Measurements from ENCODE around the gene AGAP1. TPM values are rescaled to one million over a fixed set of nuclear protein-coding genes. Genes with fewer than 3 reads are reported as not detected.

The AGAP1 gene
- total and polyA plus RNA-seq, 4 donors: 2.0 to 8.5 (median 5.4) TPM

DNA sequence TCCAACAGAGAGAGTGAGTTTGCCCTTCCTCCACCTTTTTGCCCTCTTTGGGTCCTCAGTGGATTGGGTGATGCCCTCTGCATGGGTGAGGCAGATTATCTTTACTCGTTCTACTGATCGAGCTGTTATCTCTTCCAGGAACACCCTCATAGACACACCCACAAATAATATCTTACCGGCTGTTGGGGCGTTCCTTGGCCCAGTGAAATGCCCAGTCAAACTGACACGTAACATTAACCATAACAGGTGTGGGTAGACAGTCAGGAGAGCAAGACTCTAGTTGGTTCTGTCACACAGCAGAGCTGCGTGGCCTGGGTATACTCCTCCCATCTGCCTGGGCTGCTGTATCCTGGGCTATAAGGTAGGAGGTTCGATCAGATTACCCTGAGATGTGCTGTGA lies 144.1 kb downstream of the AGAP1 start:
- H3K36me3 ChIP-seq (ENCODE audit: control insufficient read depth in 4 of 4, insufficient read depth in 3 of 4, low read depth in 1 of 4, low read length in 3 of 4): no peaks in the 10 kb centered on the region
- no peak overlapping the region for H3K9ac ChIP-seq (ENCODE audit: low read depth in 1 of 2, low read length in 2 of 2)
- H3K27me3 ChIP-seq (ENCODE audit: control insufficient read depth in 4 of 4, insufficient read depth in 4 of 4, low read length in 3 of 4): no peaks in the 10 kb centered on the region
- H3K27ac ChIP-seq (ENCODE audit: low read depth in 1 of 2, low read length in 2 of 2): no peak overlapping the region
- no peak for TF ChIP-seq JUND (IDR thresholded peaks at IDR 0.05)
- no peak for TF ChIP-seq FOXA2 (IDR thresholded peaks at IDR 0.05)
- no peak for TF ChIP-seq TAF1 (conservative IDR thresholded peaks at IDR 0.05)
- no peak for TF ChIP-seq NR2F2 (IDR thresholded peaks at IDR 0.05)
- no peak for TF ChIP-seq RAD21 (IDR thresholded peaks at IDR 0.05)
- no peak for TF ChIP-seq RXRA (IDR thresholded peaks at IDR 0.05)
- no peak for TF ChIP-seq GABPA (IDR thresholded peaks at IDR 0.05 in 1 of 2, conservative IDR thresholded peaks at IDR 0.05 in 1 of 2)
- TF ChIP-seq, protein P1, sequence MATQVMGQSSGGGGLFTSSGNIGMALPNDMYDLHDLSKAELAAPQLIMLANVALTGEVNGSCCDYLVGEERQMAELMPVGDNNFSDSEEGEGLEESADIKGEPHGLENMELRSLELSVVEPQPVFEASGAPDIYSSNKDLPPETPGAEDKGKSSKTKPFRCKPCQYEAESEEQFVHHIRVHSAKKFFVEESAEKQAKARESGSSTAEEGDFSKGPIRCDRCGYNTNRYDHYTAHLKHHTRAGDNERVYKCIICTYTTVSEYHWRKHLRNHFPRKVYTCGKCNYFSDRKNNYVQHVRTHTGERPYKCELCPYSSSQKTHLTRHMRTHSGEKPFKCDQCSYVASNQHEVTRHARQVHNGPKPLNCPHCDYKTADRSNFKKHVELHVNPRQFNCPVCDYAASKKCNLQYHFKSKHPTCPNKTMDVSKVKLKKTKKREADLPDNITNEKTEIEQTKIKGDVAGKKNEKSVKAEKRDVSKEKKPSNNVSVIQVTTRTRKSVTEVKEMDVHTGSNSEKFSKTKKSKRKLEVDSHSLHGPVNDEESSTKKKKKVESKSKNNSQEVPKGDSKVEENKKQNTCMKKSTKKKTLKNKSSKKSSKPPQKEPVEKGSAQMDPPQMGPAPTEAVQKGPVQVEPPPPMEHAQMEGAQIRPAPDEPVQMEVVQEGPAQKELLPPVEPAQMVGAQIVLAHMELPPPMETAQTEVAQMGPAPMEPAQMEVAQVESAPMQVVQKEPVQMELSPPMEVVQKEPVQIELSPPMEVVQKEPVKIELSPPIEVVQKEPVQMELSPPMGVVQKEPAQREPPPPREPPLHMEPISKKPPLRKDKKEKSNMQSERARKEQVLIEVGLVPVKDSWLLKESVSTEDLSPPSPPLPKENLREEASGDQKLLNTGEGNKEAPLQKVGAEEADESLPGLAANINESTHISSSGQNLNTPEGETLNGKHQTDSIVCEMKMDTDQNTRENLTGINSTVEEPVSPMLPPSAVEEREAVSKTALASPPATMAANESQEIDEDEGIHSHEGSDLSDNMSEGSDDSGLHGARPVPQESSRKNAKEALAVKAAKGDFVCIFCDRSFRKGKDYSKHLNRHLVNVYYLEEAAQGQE (IDR thresholded peaks at IDR 0.05): no peak
- no peak for TF ChIP-seq ZBTB33 (IDR thresholded peaks at IDR 0.05)
- TF ChIP-seq, protein P2, sequence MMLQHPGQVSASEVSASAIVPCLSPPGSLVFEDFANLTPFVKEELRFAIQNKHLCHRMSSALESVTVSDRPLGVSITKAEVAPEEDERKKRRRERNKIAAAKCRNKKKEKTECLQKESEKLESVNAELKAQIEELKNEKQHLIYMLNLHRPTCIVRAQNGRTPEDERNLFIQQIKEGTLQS (IDR thresholded peaks at IDR 0.05): no peak
- no peak for TF ChIP-seq HNF4A (conservative IDR thresholded peaks at IDR 0.05)
- TF ChIP-seq FOXA1 (IDR thresholded peaks at IDR 0.05): no peak
- DNase-seq (ENCODE audit: low spot score): no peak
- H3K4me3 ChIP-seq (ENCODE audit: low read depth in 1 of 3, low read length in 3 of 3): no peak overlapping the region
- 86% methylated on average over 7 of the region's 7 CpGs for WGBS
- H3K4me1 ChIP-seq (ENCODE audit: control insufficient read depth in 4 of 4, insufficient read depth in 4 of 4, low read length in 3 of 4): no peaks in the 10 kb centered on the region
- H3K9me3 ChIP-seq (ENCODE audit: control insufficient read depth in 4 of 4, low read length in 3 of 4): no peaks in the 10 kb centered on the region

DNA sequence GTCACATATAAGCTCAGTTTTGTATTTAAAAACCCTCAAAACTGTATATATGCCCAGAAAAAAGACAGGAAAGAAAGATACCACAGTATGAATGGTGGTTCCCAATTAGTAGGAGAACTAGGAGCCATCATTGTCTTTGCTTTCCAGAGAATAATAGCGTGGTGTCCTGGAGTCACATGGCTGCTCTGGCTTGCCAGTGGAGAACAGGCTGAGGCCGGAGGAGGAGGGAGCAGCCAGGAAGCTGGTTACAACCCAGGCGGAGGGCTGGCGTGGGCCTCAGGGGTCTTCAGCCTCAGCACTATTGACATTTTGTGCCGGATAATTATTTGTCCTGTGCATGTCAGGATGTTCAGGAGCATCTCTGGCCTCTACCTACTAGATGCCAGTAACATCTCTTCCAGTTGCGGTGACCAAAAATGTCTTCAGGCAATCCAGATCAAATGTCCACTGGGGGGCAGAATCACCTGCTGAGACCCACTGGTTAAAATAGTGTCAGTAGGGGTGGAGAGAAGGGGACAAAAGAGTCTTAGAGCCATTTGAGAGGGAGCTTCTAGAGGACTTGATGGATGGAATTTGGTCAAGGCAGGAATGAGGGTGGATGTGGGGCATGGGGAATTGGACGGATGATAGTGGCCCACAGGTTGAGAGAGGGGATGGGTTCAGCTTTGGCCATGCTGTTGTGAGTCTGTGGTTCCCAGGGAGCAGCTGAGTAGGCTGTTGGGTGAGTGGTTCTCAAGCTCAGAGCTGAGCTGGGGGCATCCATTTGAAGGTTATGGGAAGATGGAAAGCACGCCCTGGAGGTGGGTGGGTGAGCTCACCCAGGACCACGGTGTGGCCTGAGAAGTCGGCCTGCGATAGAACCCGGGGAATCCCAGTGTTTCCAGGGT lies 144.9 kb downstream of the AGAP1 start:
- Histone ChIP-seq H3K9me3 (ENCODE audit: control insufficient read depth in 4 of 4, low read length in 3 of 4) (no peaks in the 10 kb centered on the region), H3K36me3 (ENCODE audit: control insufficient read depth in 4 of 4, insufficient read depth in 3 of 4, low read depth in 1 of 4, low read length in 3 of 4) (no peaks in the 10 kb centered on the region), H3K4me1 (ENCODE audit: control insufficient read depth in 4 of 4, insufficient read depth in 4 of 4, low read length in 3 of 4) (no peaks in the 10 kb centered on the region), H3K27ac (ENCODE audit: low read depth in 1 of 2, low read length in 2 of 2) (no peak overlapping the region), H3K27me3 (ENCODE audit: control insufficient read depth in 4 of 4, insufficient read depth in 4 of 4, low read length in 3 of 4) (no peaks in the 10 kb centered on the region), H3K4me3 (ENCODE audit: low read depth in 1 of 3, low read length in 3 of 3) (no peak overlapping the region), H3K9ac (ENCODE audit: low read depth in 1 of 2, low read length in 2 of 2) (no peak overlapping the region)
- WGBS: 93% methylated on average over 12 of the region's 12 CpGs
- no peak for TF ChIP-seq ZBTB33 (IDR thresholded peaks at IDR 0.05)
- no peak for TF ChIP-seq FOXA2 (IDR thresholded peaks at IDR 0.05)
- no peak for TF ChIP-seq HNF4A (conservative IDR thresholded peaks at IDR 0.05)
- TF ChIP-seq, protein P2 (IDR thresholded peaks at IDR 0.05): no peak
- TF ChIP-seq RXRA (IDR thresholded peaks at IDR 0.05): no peak
- TF ChIP-seq SP1 (IDR thresholded peaks at IDR 0.05): no peak
- no peak for TF ChIP-seq NR2F2 (IDR thresholded peaks at IDR 0.05)
- TF ChIP-seq, protein P3, sequence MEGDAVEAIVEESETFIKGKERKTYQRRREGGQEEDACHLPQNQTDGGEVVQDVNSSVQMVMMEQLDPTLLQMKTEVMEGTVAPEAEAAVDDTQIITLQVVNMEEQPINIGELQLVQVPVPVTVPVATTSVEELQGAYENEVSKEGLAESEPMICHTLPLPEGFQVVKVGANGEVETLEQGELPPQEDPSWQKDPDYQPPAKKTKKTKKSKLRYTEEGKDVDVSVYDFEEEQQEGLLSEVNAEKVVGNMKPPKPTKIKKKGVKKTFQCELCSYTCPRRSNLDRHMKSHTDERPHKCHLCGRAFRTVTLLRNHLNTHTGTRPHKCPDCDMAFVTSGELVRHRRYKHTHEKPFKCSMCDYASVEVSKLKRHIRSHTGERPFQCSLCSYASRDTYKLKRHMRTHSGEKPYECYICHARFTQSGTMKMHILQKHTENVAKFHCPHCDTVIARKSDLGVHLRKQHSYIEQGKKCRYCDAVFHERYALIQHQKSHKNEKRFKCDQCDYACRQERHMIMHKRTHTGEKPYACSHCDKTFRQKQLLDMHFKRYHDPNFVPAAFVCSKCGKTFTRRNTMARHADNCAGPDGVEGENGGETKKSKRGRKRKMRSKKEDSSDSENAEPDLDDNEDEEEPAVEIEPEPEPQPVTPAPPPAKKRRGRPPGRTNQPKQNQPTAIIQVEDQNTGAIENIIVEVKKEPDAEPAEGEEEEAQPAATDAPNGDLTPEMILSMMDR (IDR thresholded peaks at IDR 0.05; ENCODE audit: low read depth, low read length, missing input control): no peak
- no peak for TF ChIP-seq JUND (IDR thresholded peaks at IDR 0.05)
- TF ChIP-seq, protein P4, sequence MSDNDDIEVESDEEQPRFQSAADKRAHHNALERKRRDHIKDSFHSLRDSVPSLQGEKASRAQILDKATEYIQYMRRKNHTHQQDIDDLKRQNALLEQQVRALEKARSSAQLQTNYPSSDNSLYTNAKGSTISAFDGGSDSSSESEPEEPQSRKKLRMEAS (IDR thresholded peaks at IDR 0.05): no peak
- TF ChIP-seq RAD21 (IDR thresholded peaks at IDR 0.05): no peak
- TF ChIP-seq, protein P1 (IDR thresholded peaks at IDR 0.05): no peak
- DNase-seq (ENCODE audit: low spot score): no peak

Measured in liver (tissue), 9 donors.